ENCODE results near the gene CCNG2.

- TF ChIP-seq, protein P1, sequence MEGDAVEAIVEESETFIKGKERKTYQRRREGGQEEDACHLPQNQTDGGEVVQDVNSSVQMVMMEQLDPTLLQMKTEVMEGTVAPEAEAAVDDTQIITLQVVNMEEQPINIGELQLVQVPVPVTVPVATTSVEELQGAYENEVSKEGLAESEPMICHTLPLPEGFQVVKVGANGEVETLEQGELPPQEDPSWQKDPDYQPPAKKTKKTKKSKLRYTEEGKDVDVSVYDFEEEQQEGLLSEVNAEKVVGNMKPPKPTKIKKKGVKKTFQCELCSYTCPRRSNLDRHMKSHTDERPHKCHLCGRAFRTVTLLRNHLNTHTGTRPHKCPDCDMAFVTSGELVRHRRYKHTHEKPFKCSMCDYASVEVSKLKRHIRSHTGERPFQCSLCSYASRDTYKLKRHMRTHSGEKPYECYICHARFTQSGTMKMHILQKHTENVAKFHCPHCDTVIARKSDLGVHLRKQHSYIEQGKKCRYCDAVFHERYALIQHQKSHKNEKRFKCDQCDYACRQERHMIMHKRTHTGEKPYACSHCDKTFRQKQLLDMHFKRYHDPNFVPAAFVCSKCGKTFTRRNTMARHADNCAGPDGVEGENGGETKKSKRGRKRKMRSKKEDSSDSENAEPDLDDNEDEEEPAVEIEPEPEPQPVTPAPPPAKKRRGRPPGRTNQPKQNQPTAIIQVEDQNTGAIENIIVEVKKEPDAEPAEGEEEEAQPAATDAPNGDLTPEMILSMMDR (IDR thresholded peaks at IDR 0.05) = no peak
- no peak for TF ChIP-seq POLR2A (IDR thresholded peaks at IDR 0.05)
- no peak for TF ChIP-seq EP300 (IDR thresholded peaks at IDR 0.05)
Measured at GRCh38 chr4:77199276-77199675, 42.3 kb downstream of the CCNG2 start.

Measured in tibial nerve (tissue), 4 donors.